Smooth muscle cell (in vitro differentiated cells): ENCODE measurements around the gene CDHR3. TPM values are rescaled to one million over a fixed set of nuclear protein-coding genes. Genes with fewer than 3 reads are reported as not detected.

Experiments
- DNase-seq: peaks from one replicate; lab custom pipeline; 2025; ENCODE audit not compliant: unreplicated experiment; lab: John Stamatoyannopoulos, UW
- H2AFZ ChIP-seq: fragments of 200-600 bp; sonication (generic); 2 replicates; pipeline ENCODE4 v1.6.0; 2016; ENCODE audit warnings: antibody characterized with exemption, low read depth, mild to moderate bottlenecking
- H3F3A ChIP-seq: fragments of 200-600 bp; sonication (generic); 2 replicates; pipeline ENCODE4 v1.6.0; 2017; ENCODE audit warnings: antibody characterized with exemption, low read depth
- H3K27ac ChIP-seq: fragments of 200-600 bp; sonication (generic); 2 replicates; pipeline ENCODE4 v1.5.1; 2016; ENCODE audit warnings: low read depth, mild to moderate bottlenecking
- H3K27me3 ChIP-seq: fragments of 200-600 bp; sonication (generic); 2 replicates; pipeline ENCODE4 v1.6.1; 2016; ENCODE audit warnings: low read depth, mild to moderate bottlenecking
- H3K36me3 ChIP-seq: fragments of 200-600 bp; sonication (generic); 2 replicates; pipeline ENCODE4 v1.5.1; 2016; ENCODE audit warnings: low read depth
- H3K4me1 ChIP-seq: fragments of 200-600 bp; sonication (generic); 2 replicates; pipeline ENCODE4 v1.5.1; 2016; ENCODE audit warnings: low read depth
- H3K4me2 ChIP-seq: fragments of 200-600 bp; sonication (generic); 2 replicates; pipeline ENCODE4 v1.6.0; 2016; ENCODE audit warnings: mild to moderate bottlenecking
- H3K4me3 ChIP-seq: fragments of 200-600 bp; sonication (generic); 2 replicates; pipeline ENCODE4 v1.5.1; 2016; ENCODE audit warnings: mild to moderate bottlenecking
- H3K79me2 ChIP-seq: fragments of 200-600 bp; sonication (generic); 2 replicates; pipeline ENCODE4 v1.6.0; 2016; ENCODE audit warnings: low read depth, mild to moderate bottlenecking
- H3K9ac ChIP-seq: fragments of 200-600 bp; sonication (generic); 2 replicates; pipeline ENCODE4 v1.6.0; 2016; ENCODE audit warnings: low read depth
- H3K9me3 ChIP-seq: fragments of 200-600 bp; sonication (generic); replicated peaks from 2 replicates; pipeline ENCODE4 v1.5.1; 2016; ENCODE audit warnings: low read depth
- H4K20me1 ChIP-seq: fragments of 200-600 bp; sonication (generic); 2 replicates; pipeline ENCODE4 v1.6.0; 2016; ENCODE audit warnings: low read depth
- CTCF ChIP-seq: fragments of 200-600 bp; sonication (generic); IDR thresholded peaks from 2 replicates; pipeline ENCODE4 v1.5.1; 2017; ENCODE audit warnings: borderline replicate concordance, mild to moderate bottlenecking, antibody characterized with exemption; ENCODE audit not compliant: insufficient read depth, poor library complexity, severe bottlenecking
- WGBS: methylation state at CpG from one replicate; pipeline ENCODE4 v1.1.7; 2016; ENCODE audit warnings: low lambda C conversion rate; 5-methylcytosine and 5-hydroxymethylcytosine counted together
- polyA plus RNA-seq: library from polyadenylated mRNA; unstranded; fragments of >200 nt; fragmentation: Nextera tagmentation; extraction: Ambion mirVana; gene quantifications from 2 replicates; pipeline ENCODE4 v1.2.1, GENCODE V29; 2016
- total RNA-seq: library from RNA; depleted of rRNA; stranded (reverse); fragments of >200 nt; gene quantifications from 2 replicates; pipeline ENCODE4 v1.2.3, GENCODE V29; 2014

CDHR3 gene
- total and polyA plus RNA-seq, 2 experiments from 2014 or later, result 0.31 to 1.7 TPM

- peaks cover 7% of the 10 kb centered on the region for H3K4me1 ChIP-seq
- no peaks in the 10 kb centered on the region for H4K20me1 ChIP-seq
- TF ChIP-seq CTCF, result no peak
- no peaks in the 10 kb centered on the region for H3K9me3 ChIP-seq
- no peaks in the 10 kb centered on the region for H3K79me2 ChIP-seq
- no peak overlapping the region for H3K4me3 ChIP-seq
- peak overlapping the region; percentile 53 for H2AFZ ChIP-seq
- no peaks in the 10 kb centered on the region for H3F3A ChIP-seq
- peak overlapping the region; percentile 36 for H3K27ac ChIP-seq
- H3K27me3 ChIP-seq, result no peaks in the 10 kb centered on the region
- WGBS, result 34% methylated on average over 11 of the region's 11 CpGs
- no peak overlapping the region for H3K9ac ChIP-seq
- H3K4me2 ChIP-seq, result peak overlapping the region; percentile 55
- H3K36me3 ChIP-seq, result no peaks in the 10 kb centered on the region
- DNase-seq, result no peak
Observed at GRCh38 chr7:106021151-106022067, 58.3 kb downstream of the CDHR3 start.

- no peak for TF ChIP-seq CTCF
- Histone ChIP-seq H3K4me2 (no peak overlapping the region), H3K9me3 (no peaks in the 10 kb centered on the region), H3F3A (no peaks in the 10 kb centered on the region), H4K20me1 (no peaks in the 10 kb centered on the region), H3K4me3 (no peak overlapping the region), H3K36me3 (no peaks in the 10 kb centered on the region), H3K4me1 (peaks cover 6% of the 10 kb centered on the region), H3K9ac (no peak overlapping the region), H3K27ac (no peak overlapping the region), H3K27me3 (no peaks in the 10 kb centered on the region), H2AFZ (no peak overlapping the region), H3K79me2 (no peaks in the 10 kb centered on the region)
- DNase-seq, result no peak
- WGBS, result 59% methylated on average over 8 of the region's 8 CpGs
Observed at GRCh38 chr7:106022193-106022821, 59.2 kb downstream of the CDHR3 start.

- Histone ChIP-seq H3K4me3 (no peak overlapping the region), H3K9me3 (no peaks in the 10 kb centered on the region), H3F3A (no peaks in the 10 kb centered on the region), H3K79me2 (no peaks in the 10 kb centered on the region), H3K27me3 (no peaks in the 10 kb centered on the region), H4K20me1 (no peaks in the 10 kb centered on the region), H3K36me3 (no peaks in the 10 kb centered on the region), H3K27ac (no peak overlapping the region), H2AFZ (no peak overlapping the region), H3K4me1 (peaks cover 6% of the 10 kb centered on the region), H3K4me2 (no peak overlapping the region), H3K9ac (no peak overlapping the region)
- WGBS, result 43% methylated on average over 6 of the region's 6 CpGs
- TF ChIP-seq CTCF, result no peak
- no peak for DNase-seq
Observed at GRCh38 chr7:106023369-106024322, 60.6 kb downstream of the CDHR3 start.
